HG03565 (cell line): ENCODE measurements around the gene ZNF316.
"Not testable (repeated sequence)": the region's sequence is repeated elsewhere in the genome, so short reads cannot be mapped to it uniquely, and the experiment has no call there.

Experiments
- ATAC-seq: cut with Tn5 transposase; IDR thresholded peaks from one replicate; pipeline ENCODE4 v1.9.1; 2021; ENCODE audit warnings: mild to moderate bottlenecking, moderate library complexity; ENCODE audit not compliant: unreplicated experiment

The ZNF316 gene

GRCh38 chr7:6646465-6646864 lies 9.3 kb downstream of the ZNF316 start:
- no peak for ATAC-seq

GRCh38 chr7:6647080-6647479 lies 10.0 kb downstream of the ZNF316 start:
- no peak for ATAC-seq

- ATAC-seq, result no peak
Observed at GRCh38 chr7:6647541-6647940, 10.4 kb downstream of the ZNF316 start.

GRCh38 chr7:6648066-6648814 lies 11.1 kb downstream of the ZNF316 start:
- ATAC-seq, result no peak

- ATAC-seq, result no peak
Observed at GRCh38 chr7:6648815-6649104, 11.6 kb downstream of the ZNF316 start.

- ATAC-seq, result no peak
Observed at GRCh38 chr7:6649241-6649961, 12.3 kb downstream of the ZNF316 start.

- ATAC-seq, result no peak
Observed at GRCh38 chr7:6650086-6650485, 13.0 kb downstream of the ZNF316 start.

- ATAC-seq, result no peak
Observed at GRCh38 chr7:6650521-6651011, 13.4 kb downstream of the ZNF316 start.

GRCh38 chr7:6651851-6652445 lies 14.8 kb downstream of the ZNF316 start:
- ATAC-seq, result no peak

- no peak for ATAC-seq
Observed at GRCh38 chr7:6652446-6653011, 15.4 kb downstream of the ZNF316 start.

GRCh38 chr7:6653071-6654003 lies 16.2 kb downstream of the ZNF316 start:
- no peak for ATAC-seq

GRCh38 chr7:6654113-6654841 lies 17.2 kb downstream of the ZNF316 start:
- no peak for ATAC-seq

- ATAC-seq, result no peak
Observed at GRCh38 chr7:6654842-6655610, 17.9 kb downstream of the ZNF316 start.

GRCh38 chr7:6655636-6656385 lies 18.7 kb downstream of the ZNF316 start:
- ATAC-seq, result no peak

GRCh38 chr7:6656413-6656812 lies 19.3 kb downstream of the ZNF316 start:
- no peak for ATAC-seq

- no peak for ATAC-seq
Observed at GRCh38 chr7:6658618-6659345, 21.7 kb downstream of the ZNF316 start.

- not testable (repeated sequence) for ATAC-seq
Observed at GRCh38 chr7:6670851-6671250, 33.7 kb downstream of the ZNF316 start.
